ENCODE results near the gene USP37.

- TF ChIP-seq CTCF (IDR thresholded peaks at IDR 0.05), result no peak
- no peak for TF ChIP-seq POLR2A (IDR thresholded peaks at IDR 0.05)
Observed at GRCh38 chr2:218400930-218401881, 166.9 kb downstream of the USP37 start.
